Motor neuron (in vitro differentiated cells): ENCODE data around the gene ADAP1. TPM values are rescaled to one million over a fixed set of nuclear protein-coding genes. Genes with fewer than 3 reads are reported as not detected.

ENCODE experiments used
- ATAC-seq, 8 experiments: fragments of 200-7000 bp; cut with Tn5 transposase; replicated peaks in 6 of 8; 2 replicates each; pipeline ENCODE4 v1.8.0; 2021; ENCODE audit warnings: mild to moderate bottlenecking in 8 of 8, moderate library complexity in 8 of 8
- H3K27ac ChIP-seq, 2 donors: fragments of 250-450 bp; sonication (Bioruptor Pico); 2 replicates each; pipeline ENCODE4 v1.9.0; 2021; ENCODE audit warnings: antibody characterized with exemption in 2 of 2, mild to moderate bottlenecking in 2 of 2, moderate library complexity in 1 of 2
- H3K4me1 ChIP-seq, 2 donors: fragments of 250-450 bp; sonication (Bioruptor Pico); replicated peaks in 1 of 2; 2 replicates each; pipeline ENCODE4 v1.6.1; 2021; ENCODE audit warnings: antibody characterized with exemption in 2 of 2, mild to moderate bottlenecking in 2 of 2, moderate library complexity in 1 of 2
- H3K4me3 ChIP-seq, 5 donors: fragments of 250-450 bp; sonication (Bioruptor Pico); 2 replicates each; pipeline ENCODE4 v1.9.0; 2021; ENCODE audit warnings: antibody characterized with exemption in 5 of 5, mild to moderate bottlenecking in 5 of 5, moderate library complexity in 4 of 5
- WGBS, 10 experiments: fragments of 450-650 bp; shearing (Covaris generic); methylation state at CpG; one replicate each; pipeline ENCODE4 v1.0.0; 2022; 5-methylcytosine and 5-hydroxymethylcytosine counted together
- in situ Hi-C, 9 experiments: fragments of 400-800 bp; cut with MboI; loops; one replicate each; pipeline ENCODE4 v1.15.0; 2021; ENCODE audit warnings: low sequenced_read_pairs in 9 of 9, low pct_unique_long_range_greater_than_20kb in 2 of 9; ENCODE audit not compliant: unreplicated experiment in 9 of 9
- total RNA-seq, 8 experiments: library from RNA; unstranded; fragments of 300-600 nt; gene quantifications; 2 replicates each; pipeline versions ENCODE4 v1.2.3 to v1.2.4, GENCODE V29; 2022

Gene ADAP1
- total RNA-seq, 8 experiments from 2014 or later, result 1.3 to 24.2 (median 3.7) TPM

GRCh38 chr7:869348-869747 is 85.1 kb downstream of the ADAP1 start:
- no peak for ATAC-seq
- H3K27ac ChIP-seq, result no peak overlapping the region
- H3K4me3 ChIP-seq, result no peak overlapping the region
- WGBS, 10 experiments, result 83 to 100% (median 96%) methylated on average over 1 to 13 of the region's 14 CpGs; no CpG with 5 or more reads in 2 of the 10 experiments
- in situ Hi-C loops, result no loop called here
- peaks cover 12 to 13% of the 10 kb centered on the region in 2 donors for H3K4me1 ChIP-seq

- H3K4me1 ChIP-seq, result peaks cover 2 to 3% of the 10 kb centered on the region in 2 donors
- no peak overlapping the region for H3K27ac ChIP-seq
- no peak for ATAC-seq
- H3K4me3 ChIP-seq, result no peak overlapping the region
- WGBS, 10 experiments, result 20 to 92% methylated on average over 1 to 4 of the region's 17 CpGs; no CpG with 5 or more reads in 8 of the 10 experiments
- in situ Hi-C loops, result no loop called here
Observed at GRCh38 chr7:868189-868486, 86.3 kb downstream of the ADAP1 start.

DNA sequence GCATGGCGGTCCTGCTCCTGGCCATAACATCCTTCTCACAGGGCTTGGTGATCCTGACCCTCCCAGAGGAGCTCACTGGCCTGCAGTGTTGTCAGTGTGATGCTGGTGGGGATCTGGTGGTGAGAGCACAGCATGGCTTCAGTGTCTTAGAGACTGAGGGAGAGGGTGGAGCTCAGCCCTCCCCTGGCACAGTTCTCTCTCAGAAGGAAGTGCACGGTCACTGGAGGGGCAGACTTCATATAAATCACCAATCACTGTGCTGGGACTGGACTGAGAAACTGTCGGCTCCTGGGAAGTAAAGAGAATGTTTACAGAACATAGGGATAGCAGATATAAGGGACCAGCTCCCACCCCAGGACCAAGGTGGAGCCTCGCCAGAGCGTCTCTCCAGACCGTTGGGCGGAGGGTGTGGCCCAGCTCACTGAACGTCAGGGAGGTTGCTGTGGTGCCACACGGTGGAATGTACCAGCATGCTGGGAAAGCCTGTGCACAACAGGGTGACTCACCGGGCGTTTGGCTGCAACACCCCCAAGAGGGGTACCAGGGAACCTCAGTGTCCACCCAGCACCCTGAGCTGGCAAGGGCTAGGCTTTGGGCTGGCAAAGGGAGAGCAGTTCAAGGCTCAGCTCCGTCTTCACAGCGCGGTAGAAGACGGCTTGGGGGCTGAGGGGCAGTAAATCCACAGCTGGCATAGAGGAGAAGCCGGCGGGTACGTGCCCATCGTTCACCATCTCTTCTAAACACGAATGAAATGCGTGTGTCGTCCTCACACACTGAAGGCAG is 86.9 kb downstream of the ADAP1 start:
- WGBS, 10 experiments, result 0 to 96% (median 70%) methylated on average over 1 to 8 of the region's 22 CpGs; no CpG with 5 or more reads in 4 of the 10 experiments
- no peak overlapping the region for H3K4me3 ChIP-seq
- peak; percentile 67 to 96 (median 88) for ATAC-seq
- no peaks in the 10 kb centered on the region for H3K4me1 ChIP-seq
- H3K27ac ChIP-seq, result no peak overlapping the region
- in situ Hi-C loops, result no loop called here

GRCh38 chr7:867001-867405 is 87.5 kb downstream of the ADAP1 start:
- no peak overlapping the region for H3K27ac ChIP-seq
- 0 to 100% (median 100%) methylated on average over 1 to 5 of the region's 18 CpGs; no CpG with 5 or more reads in 5 of the 10 experiments for WGBS, 10 experiments
- in situ Hi-C loops, result no loop called here
- no peak overlapping the region for H3K4me3 ChIP-seq
- peak in 7 of 8 experiments; percentile 3 to 79 (median 25) for ATAC-seq
- H3K4me1 ChIP-seq, result no peaks in the 10 kb centered on the region

GRCh38 chr7:865921-866320 is 88.6 kb downstream of the ADAP1 start:
- no peak for ATAC-seq
- no peak overlapping the region for H3K27ac ChIP-seq
- in situ Hi-C loops, result no loop called here
- H3K4me1 ChIP-seq, result no peaks in the 10 kb centered on the region
- no peak overlapping the region for H3K4me3 ChIP-seq
- 79 to 100% (median 100%) methylated on average over 1 to 12 of the region's 25 CpGs; no CpG with 5 or more reads in 4 of the 10 experiments for WGBS, 10 experiments

DNA sequence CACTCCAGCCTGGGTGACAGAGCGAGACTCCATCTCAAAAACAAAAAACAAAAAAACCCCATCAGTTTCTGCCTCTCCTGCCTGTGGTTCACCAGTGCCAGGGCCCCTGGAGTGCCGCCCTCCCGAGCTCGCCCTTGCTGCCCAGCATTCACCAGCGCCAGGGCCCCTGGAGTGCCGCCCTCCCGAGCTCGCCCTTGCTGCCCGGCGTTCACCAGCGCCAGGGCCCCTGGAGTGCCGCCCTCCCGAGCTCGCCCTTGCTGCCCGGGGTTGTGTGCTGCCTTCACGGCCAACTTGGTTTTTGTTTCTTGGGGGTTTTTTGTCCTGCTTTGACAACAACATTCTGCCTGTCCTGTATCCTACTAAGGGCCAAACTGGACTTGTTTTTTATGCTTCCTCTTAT is 91.4 kb downstream of the ADAP1 start:
- 85 to 100% (median 96%) methylated on average over 4 to 8 of the region's 16 CpGs; no CpG with 5 or more reads in 7 of the 10 experiments for WGBS, 10 experiments

DNA sequence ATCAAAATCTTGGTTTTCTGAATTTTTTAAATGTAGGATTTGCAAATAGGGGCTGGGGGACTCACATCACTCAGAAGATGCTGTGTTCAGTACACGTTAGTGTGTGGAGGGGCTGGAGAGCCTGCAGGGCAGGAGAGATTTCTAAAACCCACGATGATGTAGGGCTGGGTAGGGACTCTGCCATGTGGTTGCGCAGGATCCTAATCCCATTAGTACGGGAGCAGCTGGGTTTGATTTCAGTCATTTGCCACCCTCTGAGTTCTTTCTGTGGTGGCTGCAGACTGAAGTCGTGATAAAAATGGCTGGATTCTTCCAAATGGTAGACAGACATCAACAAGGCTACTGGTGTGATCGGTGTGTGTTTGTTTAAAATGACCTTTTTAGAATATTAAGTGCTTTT is 92.3 kb downstream of the ADAP1 start:
- no peak overlapping the region for H3K27ac ChIP-seq
- ATAC-seq, result no peak
- no peak overlapping the region for H3K4me3 ChIP-seq
- H3K4me1 ChIP-seq, result peaks cover 4% of the 10 kb centered on the region in 2 donors
- WGBS, 10 experiments, result 33 to 100% (median 96%) methylated on average over 1 to 6 of the region's 6 CpGs; no CpG with 5 or more reads in 1 of the 10 experiments
- in situ Hi-C loops, result no loop called here

More for the DNA sequence above, 91.4 kb downstream of the ADAP1 start:
- no peak for ATAC-seq
- Histone ChIP-seq H3K4me1 (peaks cover 4% of the 10 kb centered on the region in 2 donors), H3K4me3 (no peak overlapping the region), H3K27ac (no peak overlapping the region)
- in situ Hi-C loops, result no loop called here

- ATAC-seq, result no peak
- WGBS, 10 experiments, result 83 to 100% (median 89%) methylated on average over 1 to 3 of the region's 9 CpGs; no CpG with 5 or more reads in 7 of the 10 experiments
- Histone ChIP-seq H3K4me1 (peaks cover 4% of the 10 kb centered on the region in 2 donors), H3K4me3 (no peak overlapping the region), H3K27ac (no peak overlapping the region)
- in situ Hi-C loops, result no loop called here
Observed at GRCh38 chr7:861222-861621, 93.3 kb downstream of the ADAP1 start.

GRCh38 chr7:860149-860548 is 94.3 kb downstream of the ADAP1 start:
- ATAC-seq, result no peak
- 60 to 100% (median 100%) methylated on average over 1 to 6 of the region's 21 CpGs; no CpG with 5 or more reads in 2 of the 10 experiments for WGBS, 10 experiments
- H3K27ac ChIP-seq, result no peak overlapping the region
- in situ Hi-C loops, result no loop called here
- H3K4me1 ChIP-seq, result peaks cover 4% of the 10 kb centered on the region in 2 donors
- no peak overlapping the region for H3K4me3 ChIP-seq

DNA sequence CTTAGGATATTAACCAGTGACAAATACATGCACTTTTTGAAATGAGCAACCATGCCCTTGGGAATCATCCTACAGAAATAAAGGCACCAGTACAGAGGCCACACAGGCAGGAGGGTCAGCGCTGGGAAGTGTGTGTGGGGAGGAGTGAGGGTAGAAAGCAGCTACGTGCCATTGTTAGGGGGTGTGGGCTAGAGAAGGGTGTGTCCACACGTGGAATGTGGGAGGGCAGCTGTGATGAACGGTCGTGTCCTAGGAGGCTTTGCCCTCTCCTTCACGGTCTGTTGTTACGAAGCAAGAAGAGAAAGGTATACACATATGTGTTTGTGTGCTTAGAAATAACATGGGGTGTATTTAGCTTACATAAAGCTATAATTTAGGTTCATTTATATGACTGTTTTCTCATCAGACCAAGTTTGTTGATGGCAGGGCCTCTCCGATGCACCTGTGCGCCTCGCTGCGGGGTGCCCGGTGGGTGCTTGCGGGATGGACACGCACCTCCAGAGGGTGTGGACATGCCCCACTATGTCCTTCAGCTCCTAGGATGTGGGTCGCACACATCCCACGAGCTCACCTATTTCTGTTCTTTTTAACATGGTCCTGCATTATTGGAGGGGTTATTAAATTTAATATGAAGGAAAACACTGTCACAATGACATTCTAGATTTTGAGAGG is 95.0 kb downstream of the ADAP1 start:
- Histone ChIP-seq H3K4me1 (peaks cover 4% of the 10 kb centered on the region in 2 donors), H3K27ac (peak overlapping the region in 1 of 2 donors; percentile 12), H3K4me3 (no peak overlapping the region)
- WGBS, 10 experiments, result 35 to 100% (median 79%) methylated on average over 1 to 16 of the region's 16 CpGs
- in situ Hi-C loops, result no loop called here
- ATAC-seq, result peak in 6 of 8 experiments; percentile 40 to 80 (median 67)

GRCh38 chr7:857661-858060 is 96.8 kb downstream of the ADAP1 start:
- no peak for ATAC-seq

DNA sequence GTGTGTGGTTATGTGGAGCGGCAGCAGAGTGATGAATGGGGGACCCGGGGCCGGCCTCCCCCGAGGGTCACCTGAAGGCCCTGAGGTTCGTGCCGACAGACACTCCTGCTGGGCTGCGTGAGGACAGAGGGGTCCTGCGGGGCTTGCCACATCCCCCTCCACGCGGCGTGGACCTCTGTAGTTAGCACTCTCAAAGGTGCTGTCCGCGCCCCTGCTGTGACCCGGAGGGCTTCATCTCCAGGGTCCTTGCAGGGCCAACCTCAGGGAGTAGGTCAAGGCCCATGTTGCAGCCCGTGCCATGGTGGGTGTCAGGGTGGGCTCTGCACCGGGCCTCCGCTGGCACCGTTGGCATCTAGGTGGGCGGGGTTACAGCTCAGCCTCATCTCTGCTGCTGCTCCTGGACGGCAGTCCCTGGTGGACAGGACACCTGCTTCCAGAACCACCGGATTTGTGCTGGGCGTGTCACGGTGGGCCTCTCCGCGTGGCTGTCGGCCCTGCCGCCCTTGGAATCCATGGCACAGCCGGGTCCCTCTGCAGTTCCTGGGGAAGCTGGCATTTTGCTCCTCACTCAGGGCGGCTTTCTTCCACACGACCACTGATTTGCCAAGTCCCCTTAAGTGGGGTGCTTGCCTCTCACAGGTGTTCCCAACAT is 97.9 kb downstream of the ADAP1 start:
- in situ Hi-C loops, result no loop called here
- 80 to 100% (median 95%) methylated on average over 1 to 9 of the region's 30 CpGs; no CpG with 5 or more reads in 4 of the 10 experiments for WGBS, 10 experiments
- H3K4me1 ChIP-seq, result peaks cover 4% of the 10 kb centered on the region in 2 donors
- no peak for ATAC-seq
- no peak overlapping the region for H3K4me3 ChIP-seq
- no peak overlapping the region for H3K27ac ChIP-seq

More at GRCh38 chr7:857661-858060, 96.8 kb downstream of the ADAP1 start:
- in situ Hi-C loops, result no loop called here
- Histone ChIP-seq H3K4me3 (no peak overlapping the region), H3K27ac (no peak overlapping the region), H3K4me1 (peaks cover 4% of the 10 kb centered on the region in 2 donors)
- WGBS, 10 experiments, result 67 to 100% (median 89%) methylated on average over 3 to 9 of the region's 9 CpGs; no CpG with 5 or more reads in 3 of the 10 experiments
